HFF-Myc (cell line): ENCODE measurements around the gene RFX8.
"Not testable (repeated sequence)": the region's sequence is repeated elsewhere in the genome, so short reads cannot be mapped to it uniquely, and the experiment has no call there.

ENCODE experiments used
- DNase-seq: peaks from one replicate; pipeline ENCODE4 v3.0.0-alpha.2; 2011; ENCODE audit warnings: low read depth; ENCODE audit errors: extremely low read depth
- H3K4me3 ChIP-seq: replicated peaks from 2 replicates; pipeline ENCODE4 v1.5.1; 2011; ENCODE audit warnings: low read depth, mild to moderate bottlenecking, control low read depth, low read length
- CTCF ChIP-seq: IDR thresholded peaks from 2 replicates; pipeline ENCODE4 v1.5.1; 2012; ENCODE audit warnings: mild to moderate bottlenecking, low read depth, low read length, control low read depth; ENCODE audit errors: missing control alignments

RFX8 gene

GRCh38 chr2:101516349-101516748, 41.4 kb upstream of the RFX8 start:
- no peak overlapping the region for H3K4me3 ChIP-seq
- TF ChIP-seq CTCF: no peak
- DNase-seq: no peak

GRCh38 chr2:101515477-101515876, 40.6 kb upstream of the RFX8 start:
- no peak overlapping the region for H3K4me3 ChIP-seq
- DNase-seq: no peak
- no peak for TF ChIP-seq CTCF

DNA sequence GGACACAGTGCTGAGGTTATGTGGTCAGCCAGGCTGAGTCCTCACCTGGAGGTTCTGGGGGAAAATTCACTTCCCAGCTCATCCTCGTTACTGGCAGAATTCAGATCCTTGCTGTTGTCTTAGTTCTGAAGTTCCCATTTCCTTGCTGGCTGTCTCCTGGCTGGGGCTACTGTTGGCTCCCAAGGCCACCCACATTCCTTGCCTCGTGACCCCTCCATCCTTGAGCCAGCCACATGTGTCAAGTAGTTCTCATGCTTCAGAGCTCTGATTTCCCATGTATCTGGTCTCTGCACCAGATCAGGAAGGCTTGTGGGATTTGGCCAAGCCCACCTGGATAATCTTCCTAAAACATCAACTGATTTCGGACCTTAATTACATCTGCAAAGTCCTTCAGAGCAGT, 38.1 kb upstream of the RFX8 start:
- no peak overlapping the region for H3K4me3 ChIP-seq
- no peak for TF ChIP-seq CTCF
- no peak for DNase-seq

GRCh38 chr2:101511381-101511780, 36.5 kb upstream of the RFX8 start:
- DNase-seq: no peak
- no peak for TF ChIP-seq CTCF

DNA sequence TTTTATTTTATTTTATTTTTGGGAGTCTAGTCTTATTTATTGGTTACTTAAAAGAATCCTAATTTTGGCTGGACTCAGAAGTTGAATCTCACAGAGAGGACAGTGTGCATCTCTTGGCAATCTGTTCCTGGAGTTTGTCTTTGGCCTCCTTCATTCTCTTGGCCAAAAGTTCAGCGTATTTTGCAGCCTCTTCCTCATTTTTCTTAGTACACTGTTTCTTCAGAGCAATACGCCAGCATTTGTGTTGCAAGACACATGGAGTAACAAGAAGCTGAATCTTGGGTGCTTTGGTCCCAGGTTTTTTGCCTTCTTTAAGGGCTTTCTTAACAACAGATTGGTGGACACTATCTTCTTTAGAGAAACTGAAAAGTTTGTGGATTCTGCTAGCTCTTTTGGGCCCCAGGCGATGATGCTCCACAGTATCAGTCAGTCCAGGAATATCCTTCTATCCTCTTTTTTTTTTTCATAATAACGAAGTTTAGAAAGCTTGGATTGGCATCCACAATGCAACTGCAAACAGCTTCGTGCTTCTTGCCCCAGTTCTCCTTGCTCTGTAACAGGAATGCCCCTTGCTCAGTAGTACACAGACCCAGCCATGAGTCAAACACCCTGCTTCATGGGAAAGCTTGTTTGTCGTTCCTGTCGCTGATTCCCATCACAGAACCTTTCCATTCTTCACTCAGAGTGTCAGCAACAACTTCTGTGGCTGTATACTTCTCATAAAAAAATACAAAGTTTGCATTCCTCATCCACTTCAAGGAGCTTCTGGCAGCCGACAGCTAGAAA, 34.8 kb upstream of the RFX8 start:
- no peak overlapping the region for H3K4me3 ChIP-seq
- TF ChIP-seq CTCF: no peak
- no peak for DNase-seq

More at GRCh38 chr2:101511381-101511780, 36.5 kb upstream of the RFX8 start:
- no peak overlapping the region for H3K4me3 ChIP-seq

DNA sequence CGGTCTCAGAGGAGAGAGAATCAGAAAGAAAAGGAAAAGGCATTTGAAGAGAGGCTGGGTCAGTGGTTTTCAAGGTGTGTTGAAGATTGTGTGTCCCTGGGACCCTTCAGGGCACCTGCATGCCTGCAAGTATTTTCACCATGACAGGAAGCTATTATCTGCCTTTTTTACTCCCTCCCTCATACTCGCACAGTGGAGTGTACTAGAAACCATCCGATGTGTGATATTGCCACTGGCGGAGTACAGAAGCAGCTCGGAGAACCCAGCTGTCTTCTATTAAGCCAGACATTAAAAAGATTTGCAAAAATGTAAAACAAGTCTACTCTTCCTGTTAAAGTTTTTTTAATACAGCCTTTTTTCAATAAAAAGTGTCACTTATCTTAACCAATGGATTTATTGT, 33.7 kb upstream of the RFX8 start:
- no peak for DNase-seq
- no peak for TF ChIP-seq CTCF
- H3K4me3 ChIP-seq: no peak overlapping the region

GRCh38 chr2:101505276-101505675, 30.4 kb upstream of the RFX8 start:
- not testable (repeated sequence) for H3K4me3 ChIP-seq, DNase-seq

DNA sequence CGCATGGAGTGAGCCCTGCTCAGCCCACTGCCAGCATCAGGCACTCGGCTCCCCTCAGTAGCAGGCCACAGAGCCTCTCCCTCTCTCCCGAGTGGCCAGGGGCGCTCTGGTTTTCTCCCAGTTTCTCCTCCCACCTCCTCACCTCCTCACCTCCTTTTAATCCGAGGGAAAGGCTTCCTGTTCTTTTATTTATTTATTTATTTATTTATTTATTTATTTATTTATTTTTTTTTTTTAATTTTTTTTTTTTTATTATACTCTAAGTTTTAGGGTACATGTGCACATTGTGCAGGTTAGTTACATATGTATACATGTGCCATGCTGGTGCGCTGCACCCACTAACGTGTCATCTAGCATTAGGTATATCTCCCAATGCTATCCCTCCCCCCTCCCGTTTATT, 29.8 kb upstream of the RFX8 start:
- H3K4me3 ChIP-seq, DNase-seq: not testable (repeated sequence)
